Measurements from ENCODE around the gene PPTC7. TPM values are rescaled to one million over a fixed set of nuclear protein-coding genes. Genes with fewer than 3 reads are reported as not detected.

PPTC7 gene
- total and polyA plus RNA-seq, 2 of the 13 experiments (the other 11 are each of a cell fraction or from before 2014, with no cell fraction given) = 4.8 to 12.3 TPM

DNA sequence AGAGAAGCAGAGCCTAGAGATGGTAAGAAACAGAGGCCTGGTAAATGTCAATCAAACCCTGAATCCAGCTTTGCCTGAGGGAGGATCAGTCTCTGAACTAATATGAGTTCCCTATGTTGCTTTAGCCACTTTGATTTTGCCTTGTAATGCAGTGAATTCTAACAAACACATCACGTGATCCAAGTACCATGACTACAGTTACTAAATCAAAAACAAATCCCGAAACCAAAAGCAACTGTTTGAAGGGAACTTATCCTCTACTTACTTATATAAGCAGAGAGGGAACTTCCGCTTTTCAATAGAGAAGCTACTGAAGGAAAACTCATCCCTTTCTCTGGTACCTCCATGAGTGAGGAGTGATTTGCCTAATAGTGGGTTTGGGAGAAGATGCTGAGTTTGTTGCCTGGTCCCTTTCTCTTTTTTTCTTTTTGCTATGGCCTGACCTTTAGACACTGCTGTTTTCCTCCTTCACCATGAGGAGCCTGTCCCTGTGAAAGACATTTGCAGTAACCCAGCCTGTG is 7.7 kb upstream of the PPTC7 start (continued):
- TF ChIP-seq ZFP82 (CRISPR knock-in tag; IDR thresholded peaks at IDR 0.05; ENCODE audit: borderline replicate concordance) = no peak
- TF ChIP-seq POGZ (CRISPR knock-in tag; IDR thresholded peaks at IDR 0.05) = no peak
- TF ChIP-seq, protein P1, sequence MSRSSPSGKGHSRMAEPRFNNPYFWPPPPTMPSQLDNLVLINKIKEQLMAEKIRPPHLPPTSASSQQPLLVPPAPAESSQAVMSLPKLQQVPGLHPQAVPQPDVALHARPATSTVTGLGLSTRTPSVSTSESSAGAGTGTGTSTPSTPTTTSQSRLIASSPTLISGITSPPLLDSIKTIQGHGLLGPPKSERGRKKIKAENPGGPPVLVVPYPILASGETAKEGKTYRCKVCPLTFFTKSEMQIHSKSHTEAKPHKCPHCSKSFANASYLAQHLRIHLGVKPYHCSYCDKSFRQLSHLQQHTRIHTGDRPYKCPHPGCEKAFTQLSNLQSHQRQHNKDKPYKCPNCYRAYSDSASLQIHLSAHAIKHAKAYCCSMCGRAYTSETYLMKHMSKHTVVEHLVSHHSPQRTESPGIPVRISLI (CRISPR knock-in tag; IDR thresholded peaks at IDR 0.05; ENCODE audit: borderline replicate concordance) = no peak
- TF ChIP-seq SP2 (CRISPR knock-in tag; IDR thresholded peaks at IDR 0.05) = no peak

DNA sequence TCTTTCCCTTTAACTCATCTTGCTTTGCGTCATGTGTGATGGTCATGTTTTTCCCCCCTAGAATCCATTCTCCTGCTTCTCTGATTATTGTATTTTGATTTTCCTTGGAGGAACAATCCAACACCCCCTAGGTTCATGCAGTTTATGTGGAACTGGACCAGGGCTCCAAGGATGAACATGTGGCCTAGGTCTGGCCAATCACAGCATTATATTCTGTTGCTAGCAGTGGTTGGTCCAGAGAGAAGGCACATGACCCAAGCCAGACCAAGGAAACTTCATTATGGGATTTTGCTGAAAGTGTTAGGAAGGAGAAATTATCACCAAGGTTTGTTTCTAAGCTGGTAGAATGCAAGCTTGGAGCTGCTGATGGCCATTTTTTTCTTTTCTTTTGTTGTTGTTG is 6.9 kb upstream of the PPTC7 start:
- no peak overlapping the region for H3K9ac ChIP-seq (ENCODE audit: insufficient read depth, low read depth, low read length)
- FAIRE-seq = no peak
- H3K79me2 ChIP-seq (ENCODE audit: insufficient read depth, low read length) = no peaks in the 10 kb centered on the region
- peaks cover 44% of the 10 kb centered on the region for H3K4me1 ChIP-seq (ENCODE audit: insufficient read depth, low read length)
- no peak for DNase-seq (ENCODE audit: low spot score)
- no peak overlapping the region for H3K4me2 ChIP-seq (ENCODE audit: low read depth, low read length)
- H4K20me1 ChIP-seq (ENCODE audit: insufficient read depth, low read length) = no peaks in the 10 kb centered on the region
- BruUV-seq (replicated peaks) = no TSS peak
- in situ Hi-C loops (cut with HindIII; ENCODE audit: extremely low pct_ligation_motif_present, low pct_unique_long_range_greater_than_20kb) (loop anchor here (5.0 to 25.0 kb wide), 2 partner anchors 33 to 478 kb away; partner anchors contain the start of gene IFT81), intact Hi-C loops (cut with micrococcal nuclease; ENCODE audit: unreplicated experiment) (no loop called here)
- H3K36me3 ChIP-seq (replicated peaks in 1 of 2; ENCODE audit: control insufficient read depth in 1 of 2, insufficient read depth in 2 of 2, low read length in 2 of 2) = no peaks in the 10 kb centered on the region
- WGBS (ENCODE audit: low lambda C conversion rate) = 90% methylated on average over 1 of the region's 1 CpG
- ATAC-seq = no peak
- H2AFZ ChIP-seq (ENCODE audit: low read length) = no peak overlapping the region
- H3K27ac ChIP-seq (ENCODE audit: extremely low read length, insufficient read depth, low read length) = no peak overlapping the region
- TF ChIP-seq ZNF550 (CRISPR knock-in tag; IDR thresholded peaks at IDR 0.05; ENCODE audit: borderline replicate concordance) (no peak), ZNF841 (CRISPR knock-in tag; IDR thresholded peaks at IDR 0.05; ENCODE audit: borderline replicate concordance) (no peak), ZNF33B (CRISPR knock-in tag; IDR thresholded peaks at IDR 0.05) (no peak), PRPF4 (IDR thresholded peaks at IDR 0.05; ENCODE audit: low read depth, low read length, poor library complexity, severe bottlenecking) (no peak)
- no peaks in the 10 kb centered on the region for H3K9me3 ChIP-seq (ENCODE audit: low read length)
- POLR2A ChIA-PET = interaction anchor here (2.8 kb wide), 2 partner anchors 9 to 15 kb away, joined by 11 to 15 read pairs; no protein-coding TSS in a partner anchor
- CTCF ChIA-PET (ENCODE audit: low intra/inter-chr PET ratio, low total read pairs) = no interaction called here
- H3K4me3 ChIP-seq (replicated peaks in 1 of 3; ENCODE audit: insufficient read depth in 1 of 3, low read depth in 2 of 3, low read length in 3 of 3) = no peak overlapping the region
- no peaks in the 10 kb centered on the region for H3K27me3 ChIP-seq (ENCODE audit: control insufficient read depth in 1 of 2, insufficient read depth in 2 of 2, low read length in 2 of 2)
